ENCODE measurements around the gene GRM1.

- TF ChIP-seq CTCF (IDR thresholded peaks at IDR 0.05; ENCODE audit: insufficient read depth, low read length) = no peak
- no peak for TF ChIP-seq GABPA (IDR thresholded peaks at IDR 0.05; ENCODE audit: low read depth)
Observed at GRCh38 chr6:146265056-146265455, 236.2 kb downstream of the GRM1 start.

All from HL-60 (cell line).